GM12873 (cell line): ENCODE measurements around the gene ARL2.

Experiments used
- TF ChIP-seq, protein P1 (sequence below): IDR thresholded peaks from 2 replicates; pipeline ENCODE4 v1.5.1; 2012; ENCODE audit warnings: low read depth, mild to moderate bottlenecking, moderate library complexity, low read length, control low read depth; ENCODE audit not compliant: insufficient read depth; ENCODE audit errors: missing control alignments

Gene ARL2

DNA sequence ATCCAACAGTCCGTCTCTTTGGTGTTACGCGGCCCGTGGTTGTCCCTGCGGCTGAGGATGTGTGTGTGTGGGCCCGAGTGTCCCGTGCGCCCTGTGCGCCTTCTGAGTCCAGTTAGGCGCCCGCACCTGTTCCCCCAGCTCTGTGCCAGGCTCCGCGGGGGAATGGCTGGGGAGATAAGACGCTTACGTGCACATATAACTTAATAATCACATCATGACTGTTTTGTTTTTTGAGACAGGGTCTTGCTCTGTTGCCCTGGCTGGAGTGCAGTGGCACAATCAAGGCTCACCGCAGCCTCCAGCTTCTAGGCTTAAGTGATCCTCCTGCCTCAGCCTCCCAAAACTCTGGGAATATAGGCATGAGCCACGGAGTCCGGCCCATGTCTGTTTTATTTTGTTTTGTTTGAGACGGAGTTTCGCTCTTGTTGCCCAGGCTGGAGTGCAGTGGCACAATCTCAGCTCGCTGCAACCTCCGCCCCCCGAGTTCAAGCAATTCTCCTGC is 817 bp downstream of the ARL2 start:
- TF ChIP-seq, protein P1, sequence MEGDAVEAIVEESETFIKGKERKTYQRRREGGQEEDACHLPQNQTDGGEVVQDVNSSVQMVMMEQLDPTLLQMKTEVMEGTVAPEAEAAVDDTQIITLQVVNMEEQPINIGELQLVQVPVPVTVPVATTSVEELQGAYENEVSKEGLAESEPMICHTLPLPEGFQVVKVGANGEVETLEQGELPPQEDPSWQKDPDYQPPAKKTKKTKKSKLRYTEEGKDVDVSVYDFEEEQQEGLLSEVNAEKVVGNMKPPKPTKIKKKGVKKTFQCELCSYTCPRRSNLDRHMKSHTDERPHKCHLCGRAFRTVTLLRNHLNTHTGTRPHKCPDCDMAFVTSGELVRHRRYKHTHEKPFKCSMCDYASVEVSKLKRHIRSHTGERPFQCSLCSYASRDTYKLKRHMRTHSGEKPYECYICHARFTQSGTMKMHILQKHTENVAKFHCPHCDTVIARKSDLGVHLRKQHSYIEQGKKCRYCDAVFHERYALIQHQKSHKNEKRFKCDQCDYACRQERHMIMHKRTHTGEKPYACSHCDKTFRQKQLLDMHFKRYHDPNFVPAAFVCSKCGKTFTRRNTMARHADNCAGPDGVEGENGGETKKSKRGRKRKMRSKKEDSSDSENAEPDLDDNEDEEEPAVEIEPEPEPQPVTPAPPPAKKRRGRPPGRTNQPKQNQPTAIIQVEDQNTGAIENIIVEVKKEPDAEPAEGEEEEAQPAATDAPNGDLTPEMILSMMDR, result no peak

DNA sequence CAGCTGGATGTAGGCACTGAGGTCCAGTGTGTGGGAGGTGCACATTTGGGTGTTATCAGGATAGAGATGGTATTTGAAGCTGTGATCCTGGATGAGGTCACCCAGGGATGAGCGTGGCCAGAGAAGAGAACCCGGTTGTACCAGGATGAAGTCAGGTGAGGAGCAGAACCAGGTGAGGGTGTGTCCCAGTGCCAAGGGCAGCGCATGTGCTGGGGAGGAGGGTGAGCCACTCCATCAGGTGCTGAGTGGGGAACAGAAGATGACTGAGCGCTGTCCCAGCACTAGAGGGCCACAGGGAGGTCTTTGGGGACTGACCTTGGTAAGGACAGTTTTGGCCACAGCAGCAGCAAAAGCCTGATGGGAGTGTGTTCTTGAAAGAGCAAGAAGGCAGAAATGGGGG is 2.7 kb downstream of the ARL2 start:
- TF ChIP-seq, protein P1, result peak; percentile 11

DNA sequence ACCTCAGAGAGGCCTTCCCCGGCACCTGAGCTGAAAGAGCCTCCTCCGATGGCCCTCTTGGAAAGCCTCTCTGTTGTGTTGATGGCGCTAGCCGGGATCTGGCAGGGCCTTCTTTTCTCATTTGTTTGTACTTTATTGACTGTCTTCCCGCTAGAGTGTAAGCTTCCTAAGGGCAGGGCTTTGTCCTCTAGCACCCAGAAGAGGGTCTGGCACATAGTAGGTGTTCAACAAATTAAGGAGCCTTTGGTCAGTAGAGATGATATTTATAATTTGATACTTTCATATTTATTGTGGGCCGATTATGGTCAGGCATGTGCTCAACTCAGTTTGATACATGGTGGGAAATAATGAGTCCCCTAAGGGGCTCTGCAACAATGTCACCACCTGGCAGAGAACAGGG is 4.0 kb downstream of the ARL2 start:
- TF ChIP-seq, protein P1, result no peak

DNA sequence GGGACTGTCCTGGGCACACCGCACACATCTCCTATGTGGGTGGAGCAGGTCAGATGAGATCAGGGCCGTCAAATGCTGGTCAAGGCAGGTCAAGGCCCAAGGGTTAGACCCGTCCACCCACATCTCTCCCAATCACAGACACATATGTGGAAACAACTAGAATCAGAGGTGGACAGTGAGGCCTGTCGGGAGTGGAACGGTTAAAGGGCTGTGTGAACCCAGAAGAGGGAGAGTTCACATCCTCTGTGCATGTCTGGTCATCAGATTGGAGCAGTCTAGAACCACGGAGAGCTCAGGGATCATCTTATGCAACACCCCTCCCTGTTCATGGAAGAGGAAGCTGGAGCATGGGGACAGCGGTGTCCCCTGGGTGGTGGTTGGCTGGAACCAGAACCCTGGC is 5.9 kb downstream of the ARL2 start:
- TF ChIP-seq, protein P1, result no peak

DNA sequence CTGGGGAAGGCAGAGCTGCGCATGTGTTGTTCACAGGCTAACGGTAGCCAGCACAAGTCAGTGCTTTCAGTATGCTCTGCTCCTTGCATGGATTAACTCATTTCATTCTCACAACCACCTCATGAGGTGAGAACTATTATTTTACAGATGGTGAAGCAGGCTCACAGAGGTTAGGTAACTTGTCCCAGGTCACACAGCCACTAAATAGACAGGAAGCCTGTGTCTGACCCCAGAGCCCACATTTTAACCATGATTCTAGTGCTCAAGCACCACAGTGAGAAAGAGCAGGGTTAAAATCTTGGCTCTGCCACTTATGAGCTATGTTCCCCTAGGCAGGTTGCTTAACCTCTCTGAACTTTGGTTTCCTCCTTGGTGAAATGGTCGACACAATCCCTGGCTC is 7.0 kb downstream of the ARL2 start:
- TF ChIP-seq, protein P1, result no peak

DNA sequence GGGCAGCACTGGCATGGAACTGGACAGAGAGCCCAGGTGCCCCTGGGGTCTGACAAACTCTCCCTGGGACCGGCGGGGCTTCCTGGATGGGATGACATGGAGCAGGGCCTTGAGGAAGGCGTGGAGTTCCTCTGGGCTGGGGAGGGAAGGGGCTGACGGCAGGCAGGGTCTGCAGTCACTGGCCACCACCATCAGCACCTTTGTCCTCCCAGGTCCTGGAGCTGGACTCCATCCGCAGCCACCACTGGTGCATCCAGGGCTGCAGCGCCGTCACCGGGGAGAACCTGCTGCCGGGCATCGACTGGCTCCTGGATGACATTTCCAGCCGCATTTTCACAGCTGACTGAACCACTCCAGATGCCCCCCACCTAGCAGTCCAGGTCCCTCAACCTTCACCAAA is 7.5 kb downstream of the ARL2 start:
- TF ChIP-seq, protein P1, result no peak

DNA sequence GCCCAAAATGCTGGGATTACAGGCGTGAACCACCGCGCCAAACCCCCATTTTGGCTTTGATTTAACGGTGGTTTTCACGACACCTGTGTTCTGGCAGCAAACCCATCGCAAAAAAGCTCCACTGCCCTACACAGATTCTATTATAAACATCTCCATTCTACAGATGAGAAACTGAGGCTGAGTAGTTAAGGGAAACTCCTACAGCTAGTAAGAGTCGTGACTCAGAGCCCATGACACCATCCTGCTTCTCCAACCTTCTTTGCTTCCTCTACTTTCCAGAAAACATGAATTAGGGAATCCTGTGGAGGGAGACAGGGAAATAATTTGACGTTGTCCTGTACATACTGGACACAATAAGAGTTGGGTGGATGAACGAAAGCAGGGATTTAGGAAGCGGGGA is 12.8 kb downstream of the ARL2 start:
- TF ChIP-seq, protein P1, result no peak
